ENCODE data around the gene ROR2.

Gene ROR2

DNA sequence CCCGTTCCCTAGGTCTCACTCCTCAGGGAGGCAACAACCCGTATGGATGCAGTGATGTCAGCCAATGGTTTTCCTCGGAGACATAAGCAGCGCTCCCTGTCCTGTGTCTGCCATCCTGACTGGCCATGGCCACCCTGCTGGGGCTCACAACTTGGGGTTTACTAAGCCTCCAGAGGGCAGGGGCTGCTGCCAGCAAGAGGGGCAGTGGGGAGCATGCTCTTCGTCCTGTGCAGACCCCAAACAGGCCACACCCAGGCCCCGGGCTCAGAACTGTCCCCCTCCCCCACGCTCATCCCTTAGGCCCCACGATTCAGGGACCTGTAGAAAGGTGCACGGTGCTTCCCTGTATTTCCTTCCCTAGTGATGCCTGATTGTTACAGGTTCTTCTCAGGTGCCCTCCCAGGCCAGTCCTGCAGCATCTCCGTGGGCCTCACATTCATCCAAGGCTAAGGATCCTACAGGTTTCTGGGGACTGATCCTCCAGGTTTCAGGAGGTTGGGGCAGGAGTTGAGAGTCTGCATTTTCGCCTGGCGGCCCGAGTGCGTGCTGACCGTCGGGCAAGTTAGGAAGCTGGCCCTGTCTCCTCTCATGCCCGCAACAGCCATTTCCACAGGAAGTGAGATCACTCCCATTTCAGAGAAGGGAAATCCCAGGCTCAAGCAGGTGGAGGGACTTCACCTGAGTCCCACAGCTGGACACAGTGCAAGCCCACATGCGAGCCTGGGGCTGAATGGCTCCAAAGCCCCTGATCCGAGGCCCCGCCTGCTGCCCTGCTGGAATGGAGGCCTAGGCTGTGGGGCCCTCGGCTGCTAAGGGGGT is 217.6 kb downstream of the ROR2 start:
- DNase-seq, result no peak

DNA sequence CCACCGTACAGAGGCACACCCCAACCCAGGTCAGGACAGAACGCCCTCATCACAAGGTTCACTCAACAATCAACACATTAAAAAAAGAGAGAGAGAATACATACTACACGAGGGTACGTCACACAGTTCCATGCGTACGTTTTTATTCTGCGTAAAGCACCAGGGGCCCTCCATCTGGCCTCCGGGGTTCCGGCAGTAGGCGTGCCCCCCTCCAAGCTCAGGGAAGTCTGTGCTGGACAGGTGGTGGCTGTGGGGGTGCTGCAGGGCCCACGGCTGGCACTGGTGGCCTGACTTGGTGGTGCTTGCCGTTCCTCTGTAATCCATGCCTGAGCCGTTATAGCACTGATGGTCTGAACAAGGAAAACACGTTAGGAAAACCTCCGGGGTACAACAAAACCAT is 219.2 kb downstream of the ROR2 start:
- DNase-seq, result no peak

DNA sequence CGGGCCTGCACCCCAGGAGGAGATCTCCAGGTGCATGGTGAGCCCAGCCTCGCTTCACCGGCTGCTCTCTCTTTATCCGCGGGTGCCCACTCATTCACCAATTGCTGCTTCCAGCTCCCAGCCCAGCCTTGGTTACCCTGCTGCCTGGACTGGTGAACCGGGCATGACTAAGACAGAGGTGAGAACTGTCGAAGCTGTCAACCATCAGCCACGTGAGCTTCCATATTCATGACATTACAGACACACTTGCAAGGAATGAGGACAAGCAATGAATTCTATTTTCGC is 220.5 kb downstream of the ROR2 start:
- DNase-seq, result no peak

DNA sequence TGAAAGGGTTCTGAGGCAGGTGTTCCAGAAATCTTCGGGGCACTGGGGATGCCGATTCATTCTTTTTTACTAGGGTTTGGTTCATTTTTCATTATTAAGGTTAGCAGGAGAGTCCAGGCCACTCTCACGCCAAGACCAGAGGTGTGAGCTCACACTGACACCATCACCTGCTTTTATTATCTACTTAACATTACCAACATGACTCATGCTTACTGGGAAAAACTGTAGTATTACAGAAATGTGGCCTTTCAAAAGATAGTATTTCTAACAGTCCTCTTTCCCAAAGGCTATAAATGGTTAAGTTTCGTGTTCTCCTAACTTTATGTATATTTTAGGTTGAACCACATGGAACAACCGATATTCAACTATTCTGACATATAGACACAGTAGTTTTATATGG is 222.1 kb downstream of the ROR2 start:
- no peak for DNase-seq

DNA sequence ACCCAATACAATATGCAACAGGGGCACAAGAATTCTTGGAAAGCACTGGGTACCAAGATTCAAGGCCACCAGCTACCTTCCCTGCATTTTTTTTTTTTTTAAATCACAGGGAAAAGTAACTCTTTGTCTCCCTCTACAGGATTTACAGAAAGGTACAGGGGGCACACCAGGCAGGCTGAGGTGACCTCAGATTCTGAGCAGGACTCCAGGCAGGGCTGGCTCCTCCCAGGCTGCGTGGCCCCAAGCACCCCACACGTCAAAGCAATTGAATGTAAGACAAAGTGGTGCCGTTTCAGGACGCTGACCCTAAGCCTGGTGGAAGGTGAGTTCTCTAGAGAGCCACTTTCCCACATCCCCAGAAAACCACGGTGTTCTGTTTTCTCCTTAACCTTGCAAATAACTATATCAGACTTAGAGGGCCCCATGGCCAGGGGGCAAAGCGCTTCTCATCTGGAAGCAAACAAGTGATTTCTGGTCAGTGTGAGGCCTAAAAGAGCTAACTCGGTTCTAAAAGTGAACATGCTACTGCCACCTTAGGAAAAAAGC is 222.6 kb downstream of the ROR2 start:
- no peak for DNase-seq

DNA sequence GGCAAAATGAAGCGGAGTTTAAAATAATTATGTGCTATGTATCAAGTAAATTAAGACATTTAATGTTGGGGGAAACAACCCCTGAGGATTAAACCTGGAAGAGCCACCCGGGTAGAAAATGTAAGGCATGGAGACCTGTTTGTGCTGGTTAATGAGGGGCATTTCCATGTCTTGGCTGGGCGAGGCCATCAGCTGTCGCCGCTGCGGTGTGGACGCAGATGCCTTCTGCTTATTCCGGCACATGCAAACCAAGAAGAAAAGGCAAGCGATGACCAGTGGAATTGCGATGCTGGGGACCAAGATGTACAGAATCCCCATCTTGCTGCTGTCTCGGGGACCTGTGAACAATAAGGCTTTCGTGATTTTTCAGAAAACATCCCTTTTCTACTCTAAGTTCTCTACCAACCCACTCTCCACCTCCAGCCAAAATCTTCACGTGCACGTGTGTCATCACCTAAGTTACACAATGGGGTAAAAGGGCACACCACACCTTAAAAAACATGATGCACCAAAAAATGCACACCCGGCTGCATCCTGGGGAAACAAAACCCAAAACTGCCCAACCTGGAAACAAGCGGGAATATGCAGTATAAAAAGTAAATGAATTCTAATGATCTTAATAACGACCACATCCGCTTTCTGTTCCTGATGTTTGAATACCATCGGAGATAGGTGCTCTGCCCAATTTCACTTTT is 223.5 kb downstream of the ROR2 start:
- no peak for DNase-seq

DNA sequence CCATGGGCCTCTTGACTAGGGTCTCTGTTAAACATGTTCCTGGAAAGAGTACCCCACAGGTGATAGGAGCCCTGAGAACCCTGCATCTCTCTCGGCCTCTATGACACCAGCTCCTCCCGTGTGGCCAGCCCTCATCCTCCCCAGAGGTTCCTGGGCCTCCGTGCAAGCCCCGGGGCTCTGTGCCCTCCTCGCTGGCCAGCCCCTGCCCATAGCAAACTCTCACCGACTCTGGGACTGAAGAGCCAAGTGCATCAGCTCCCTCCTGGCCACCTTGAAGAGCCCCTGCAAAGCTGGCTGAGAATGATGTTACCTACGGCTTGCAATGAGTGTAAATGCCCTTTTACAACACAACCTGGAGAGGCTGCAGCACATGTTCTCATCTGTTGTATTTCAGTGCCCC is 224.4 kb downstream of the ROR2 start:
- DNase-seq, result no peak

DNA sequence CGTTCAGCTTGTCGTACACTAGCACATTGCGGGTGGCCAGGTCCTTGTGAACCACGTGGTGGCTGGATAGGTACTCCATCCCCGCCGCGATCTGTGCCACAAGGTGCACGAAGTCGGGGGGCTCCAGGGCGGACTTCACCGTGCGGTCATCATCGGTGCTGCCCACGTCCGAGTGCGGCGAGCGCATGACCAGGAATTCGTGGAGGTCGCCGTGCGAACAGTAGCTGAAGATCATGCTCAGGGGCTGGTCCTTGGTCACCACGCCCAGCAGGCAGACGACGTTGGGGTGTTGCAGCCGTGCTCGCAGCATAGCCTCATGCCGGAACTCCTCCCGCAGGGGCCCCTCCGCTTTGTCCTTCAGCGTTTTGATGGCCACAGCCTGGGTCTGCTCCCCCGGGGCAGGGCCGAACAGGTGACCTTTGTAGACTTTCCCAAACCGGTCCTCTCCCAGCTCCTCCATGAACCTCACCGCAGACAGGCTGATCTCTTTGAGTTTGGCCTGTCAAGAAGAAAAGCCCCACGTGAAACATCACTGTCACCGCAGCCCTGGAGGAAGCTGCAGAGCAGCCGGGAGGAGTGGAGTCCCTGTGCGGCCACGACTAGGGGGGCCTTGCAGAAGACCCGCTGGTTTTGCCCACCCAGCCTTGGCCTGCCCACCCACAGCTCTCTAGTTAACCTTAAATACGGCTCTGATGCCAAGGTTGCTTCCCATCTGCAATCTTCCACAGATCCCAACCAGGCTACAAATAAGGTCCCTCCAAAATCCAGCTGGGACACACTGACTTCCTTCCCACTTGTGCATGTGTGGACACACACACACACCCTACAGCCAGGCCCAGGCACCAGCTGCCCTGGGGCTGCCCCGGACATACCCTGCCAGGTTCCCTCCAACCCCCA is 225.2 kb downstream of the ROR2 start:
- no peak for DNase-seq

DNA sequence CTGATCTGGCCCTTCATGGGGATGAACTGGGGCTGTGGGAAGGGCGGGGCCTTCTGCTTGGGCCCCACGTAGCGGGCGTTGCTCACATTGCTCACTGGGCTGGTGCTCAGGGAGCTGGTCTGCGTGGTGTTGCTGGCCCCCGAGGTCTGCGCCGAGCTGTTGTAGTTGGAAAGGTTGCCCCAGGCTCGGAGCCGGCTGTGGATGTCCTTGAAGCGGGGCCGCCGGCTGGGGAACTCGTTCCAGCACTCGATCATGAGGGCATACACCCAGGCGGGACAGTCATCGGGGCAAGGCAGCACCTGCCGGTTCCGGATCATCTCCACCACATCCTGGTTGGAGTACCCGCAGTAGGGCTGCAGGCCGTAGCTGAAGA is 226.0 kb downstream of the ROR2 start:
- DNase-seq, result no peak

DNA sequence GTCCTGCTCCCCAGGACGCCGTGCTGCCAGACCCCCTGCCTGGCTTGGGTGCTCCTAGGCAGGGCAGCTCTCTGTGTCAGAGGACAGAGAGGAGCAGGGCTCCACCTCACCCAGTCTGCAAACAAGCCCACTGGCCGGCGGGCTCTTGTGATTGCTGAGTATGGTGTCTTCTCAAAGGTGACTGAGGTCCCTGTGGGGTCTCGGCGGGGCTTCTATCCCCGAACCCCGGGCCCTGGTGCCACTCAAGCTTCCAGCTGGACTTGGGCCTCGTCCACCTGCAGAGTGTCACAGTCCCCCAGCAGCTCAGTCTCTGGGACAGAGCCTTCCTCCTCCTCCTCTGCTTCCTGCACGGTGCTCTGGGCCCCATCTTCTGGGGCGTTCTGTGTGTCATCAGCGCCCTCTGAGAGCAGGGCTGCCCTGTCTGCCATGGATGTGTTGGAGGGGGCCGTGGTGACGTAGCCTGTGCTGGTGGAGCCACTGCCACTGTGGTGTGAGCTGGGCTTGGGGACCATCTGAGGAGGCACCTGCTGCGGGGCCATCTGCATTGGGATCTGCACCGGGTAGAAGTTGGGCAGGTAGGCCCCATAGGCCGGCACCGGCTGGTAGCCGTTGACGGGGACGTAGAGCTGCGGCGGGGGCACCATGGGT is 226.5 kb downstream of the ROR2 start:
- no peak for DNase-seq

DNA sequence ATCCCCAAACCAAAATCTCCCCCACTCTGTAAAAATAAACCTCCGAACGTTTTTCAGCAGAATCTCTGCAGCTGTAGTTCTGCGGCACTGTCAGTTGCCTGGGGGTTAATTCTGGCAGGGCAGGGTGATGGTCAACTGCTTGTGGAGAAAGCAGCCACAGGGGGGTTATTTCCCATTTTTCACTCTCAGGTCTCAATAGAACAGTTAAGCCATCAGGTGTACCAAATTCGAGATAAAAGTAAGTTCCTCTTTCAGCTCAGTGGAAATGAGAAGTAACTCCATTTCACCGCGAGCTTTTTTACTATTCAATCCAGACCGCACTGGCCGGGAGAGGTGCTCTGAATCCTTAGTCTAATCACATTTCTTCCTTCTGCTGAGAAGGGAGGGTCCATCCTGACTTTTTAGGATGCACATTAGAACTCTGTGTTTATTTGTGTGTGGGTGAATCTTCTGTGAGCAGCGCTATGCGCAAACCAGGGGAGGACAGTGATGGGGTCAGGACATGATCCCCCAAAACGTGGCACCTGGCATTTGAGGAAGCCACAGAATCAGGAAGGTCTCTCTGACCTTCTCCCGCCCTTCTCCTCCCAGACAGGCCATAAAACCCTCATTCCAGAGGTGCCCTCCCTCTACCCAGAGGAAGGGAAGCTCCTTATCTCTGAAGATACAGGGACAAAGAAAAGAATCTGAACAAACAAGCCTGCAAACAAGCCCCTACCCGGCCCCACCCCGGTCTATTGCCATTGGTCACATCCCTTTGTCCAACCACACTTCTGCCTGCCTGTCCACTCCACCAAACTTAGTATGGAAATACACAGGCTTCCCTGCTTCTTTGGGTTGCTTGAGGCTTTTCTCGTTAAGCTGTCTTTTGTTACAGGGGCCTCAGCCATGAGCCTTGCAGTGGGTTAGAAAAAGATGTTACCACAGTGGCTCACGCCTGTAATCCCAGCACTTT is 229.0 kb downstream of the ROR2 start:
- DNase-seq, result no peak

DNA sequence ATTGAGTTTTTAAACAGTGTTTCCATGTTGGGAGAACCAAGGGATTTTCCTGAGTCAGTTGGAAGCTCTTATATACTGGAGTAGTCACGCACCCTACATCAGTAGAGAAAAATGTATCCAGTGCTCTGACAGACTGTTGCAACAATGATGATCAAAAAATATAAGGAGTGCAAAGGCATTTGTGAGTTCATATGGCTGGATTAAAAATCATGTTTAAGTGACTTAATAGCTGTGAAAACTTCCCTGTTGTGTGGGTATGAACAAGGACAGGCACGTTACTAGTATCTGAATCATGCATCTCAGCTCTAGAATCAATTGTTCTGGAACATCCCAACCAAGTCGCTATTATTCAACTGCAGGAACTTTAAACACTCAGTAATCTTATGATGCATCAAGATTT is 229.7 kb downstream of the ROR2 start:
- DNase-seq, result no peak

DNA sequence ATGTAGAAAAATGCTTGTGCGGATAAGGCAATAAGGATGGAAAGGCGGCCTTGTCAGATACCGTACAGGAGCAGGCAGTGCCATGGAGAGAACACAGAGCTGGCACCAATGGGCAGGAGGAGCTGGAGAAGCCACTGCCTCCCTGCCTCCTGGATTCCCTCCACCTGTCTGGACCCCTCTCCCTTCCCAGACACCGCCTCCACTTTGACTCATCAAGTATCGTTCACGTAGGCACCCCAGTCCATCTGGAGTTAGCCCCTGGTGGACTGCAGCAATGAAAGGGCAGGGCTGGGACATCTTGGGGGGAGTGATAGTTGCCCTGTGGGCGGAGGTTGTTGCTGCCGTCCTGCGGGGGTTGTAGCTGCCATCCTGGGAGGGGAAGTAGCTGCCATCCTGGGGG is 232.0 kb downstream of the ROR2 start:
- no peak for DNase-seq

DNA sequence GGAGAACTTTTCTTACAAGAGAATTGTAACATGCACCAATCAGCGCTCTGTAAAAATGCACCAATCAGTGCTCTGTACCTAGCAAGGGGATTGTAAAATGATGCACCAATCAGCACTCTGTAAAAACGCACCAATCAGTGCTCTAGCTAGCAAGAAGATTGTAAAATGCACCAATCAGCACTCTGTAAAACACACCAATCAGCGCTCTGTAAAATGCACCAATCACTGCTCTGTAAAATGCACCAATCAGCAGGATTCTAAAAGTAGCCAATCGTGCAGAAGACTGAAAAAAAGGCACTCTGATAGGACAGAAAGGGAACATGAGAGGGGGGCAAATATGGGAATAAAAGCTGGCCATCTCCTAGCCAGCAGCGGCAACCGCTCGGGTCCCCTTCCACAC is 233.2 kb downstream of the ROR2 start:
- DNase-seq, result no peak

DNA sequence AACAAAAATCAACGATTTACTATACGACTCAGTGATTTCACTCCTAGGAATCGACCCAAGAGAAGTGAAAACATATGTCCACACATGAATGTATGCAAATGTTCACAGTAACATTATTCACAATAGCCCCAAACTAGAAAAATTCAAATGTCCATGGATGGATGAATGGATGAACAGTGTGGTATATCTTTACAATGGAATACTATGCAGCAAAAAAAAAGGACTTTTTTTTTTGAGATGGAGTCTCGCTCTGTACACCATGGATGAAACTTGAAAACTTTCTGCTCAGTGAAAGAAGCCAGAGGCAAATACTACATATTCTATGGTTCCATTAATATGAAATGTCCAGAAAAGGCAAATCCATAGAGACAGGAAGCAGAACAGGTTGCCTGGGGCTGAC is 233.8 kb downstream of the ROR2 start:
- DNase-seq, result no peak

DNA sequence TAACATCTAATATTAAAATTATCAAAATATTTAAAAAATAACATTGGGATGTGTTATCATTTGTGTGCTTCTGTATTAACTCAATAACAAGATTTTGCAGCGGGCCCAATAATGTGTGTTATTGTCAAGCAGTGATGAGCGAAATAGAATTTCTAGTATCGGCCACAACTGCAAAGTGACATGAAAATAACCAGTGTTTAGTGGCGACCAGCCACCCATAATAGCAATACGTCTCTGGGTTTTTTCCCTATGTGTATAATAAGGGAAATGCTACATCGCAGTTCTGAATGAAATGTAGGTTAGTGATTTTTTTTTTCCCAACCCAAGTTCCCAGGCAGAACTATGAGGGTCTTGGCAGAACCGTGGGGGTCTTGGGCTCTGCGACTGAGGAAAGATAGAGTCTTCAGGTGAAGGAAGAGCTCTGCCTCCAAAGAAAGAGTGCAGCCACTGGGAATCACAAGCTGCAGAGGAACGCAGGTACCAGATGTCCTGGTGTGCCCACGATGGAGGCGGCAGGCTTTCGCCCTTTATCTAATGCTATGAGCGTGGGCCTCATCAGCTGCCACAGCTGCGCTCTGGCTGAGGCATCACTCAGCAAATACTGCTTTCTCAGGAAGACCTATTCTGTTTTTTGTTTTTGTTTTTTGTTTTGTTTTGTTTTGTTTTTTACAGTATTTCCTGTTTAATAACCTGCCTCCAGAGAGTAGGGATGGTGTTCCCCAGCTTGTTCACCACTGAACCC is 235.0 kb downstream of the ROR2 start:
- no peak for DNase-seq

DNA sequence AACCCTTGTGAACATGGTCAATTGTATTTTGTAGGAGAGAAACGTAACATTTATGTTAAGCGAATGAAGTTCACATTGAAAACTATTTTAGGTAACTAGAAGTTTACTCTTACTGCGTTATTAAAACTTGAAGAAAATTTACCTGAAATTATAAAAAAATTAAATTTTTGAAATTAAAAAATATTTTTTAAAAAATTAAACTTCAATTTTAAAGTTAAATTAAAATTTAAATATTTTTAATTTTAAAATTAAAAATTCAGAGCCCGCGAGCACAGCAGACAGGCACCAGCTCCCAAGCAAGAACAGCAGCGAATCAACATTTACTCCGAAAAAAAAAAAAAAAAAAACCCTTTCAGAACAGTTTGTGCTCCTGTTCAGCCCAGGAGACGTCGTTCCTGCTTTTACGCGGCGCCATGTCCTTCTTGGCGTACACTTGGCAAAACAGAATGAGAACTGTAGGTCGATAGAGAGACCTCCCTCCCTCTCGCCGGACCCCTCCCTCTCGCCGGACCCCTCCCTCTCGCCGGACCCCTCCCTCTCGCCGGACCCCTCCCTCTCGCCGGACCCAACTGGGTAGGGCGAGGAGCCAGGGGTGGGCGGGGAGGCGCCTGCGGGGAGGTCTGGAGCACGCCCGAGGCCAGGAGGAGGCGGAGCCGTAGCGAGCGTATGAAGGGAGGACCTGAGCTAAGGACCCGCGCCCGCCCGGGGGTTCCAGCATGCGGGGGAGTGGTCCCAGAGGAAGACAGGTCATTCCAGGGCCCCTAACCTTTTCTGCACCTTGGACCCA is 235.8 kb downstream of the ROR2 start:
- DNase-seq, result no peak

DNA sequence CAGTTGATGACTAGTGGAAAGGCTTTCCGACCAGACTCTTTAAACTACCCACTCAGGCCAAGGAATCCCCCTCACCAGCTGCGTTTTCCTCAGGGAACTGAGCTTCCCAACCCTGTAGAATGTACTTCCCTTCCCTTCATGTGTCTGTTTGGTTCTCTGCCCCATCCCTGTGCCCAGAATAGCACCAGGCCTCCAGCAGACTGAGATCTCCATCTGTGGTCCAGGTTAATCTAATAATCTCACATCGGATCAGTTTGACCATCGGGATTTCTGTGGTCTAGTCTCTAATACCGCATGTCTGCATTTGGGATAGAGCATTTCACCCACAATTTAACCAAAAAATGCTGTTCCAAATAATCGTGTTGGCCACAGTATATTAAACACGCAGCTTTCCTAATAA is 237.2 kb downstream of the ROR2 start:
- no peak for DNase-seq

DNA sequence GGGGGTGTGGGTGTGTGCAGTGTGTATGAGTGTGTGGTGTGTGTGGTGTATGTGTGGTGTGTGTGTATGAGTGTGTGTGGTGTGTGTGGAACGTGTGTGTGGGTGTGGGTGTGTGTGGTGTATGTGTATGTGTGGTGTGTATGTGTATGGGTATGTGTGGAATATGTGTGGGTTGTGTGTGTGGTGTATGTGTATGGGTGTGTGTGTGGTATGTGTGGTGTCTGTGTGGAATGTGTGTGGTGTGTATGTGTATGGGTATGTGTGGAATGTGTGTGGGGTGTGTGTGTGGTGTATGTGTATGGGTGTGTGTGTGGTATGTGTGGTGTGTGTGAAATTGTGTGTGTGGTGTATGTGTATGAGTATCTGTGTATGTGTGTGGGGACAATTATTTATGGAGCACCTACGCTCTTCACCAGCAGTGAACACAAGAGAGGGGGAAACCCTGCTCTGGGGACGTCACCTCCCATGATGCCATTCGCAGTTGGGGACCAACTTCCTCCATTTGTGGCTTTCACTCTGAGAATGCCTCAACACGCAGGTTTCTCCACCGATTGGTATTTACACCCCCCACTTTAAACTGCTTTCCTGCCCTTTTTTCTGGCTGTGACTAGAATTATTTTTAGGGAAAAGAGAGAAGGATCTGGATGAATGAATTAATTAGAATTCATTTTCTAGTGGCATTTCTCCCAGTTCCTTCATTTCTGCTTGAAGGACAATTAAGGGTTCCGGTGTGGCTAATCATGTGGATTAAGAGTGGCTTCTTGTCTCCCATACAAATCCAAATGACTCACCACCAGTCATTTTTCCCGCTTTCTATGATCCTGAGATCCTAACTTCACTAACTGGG is 238.1 kb downstream of the ROR2 start:
- DNase-seq, result no peak
